HG03460 (cell line): Measurements from ENCODE around the gene ADAMTS1.
"Not testable (repeated sequence)": the region's sequence is repeated elsewhere in the genome, so short reads cannot be mapped to it uniquely, and the experiment has no call there.

ENCODE experiments used
- ATAC-seq: cut with Tn5 transposase; IDR thresholded peaks from one replicate; pipeline ENCODE4 v1.9.1; 2021; ENCODE audit not compliant: unreplicated experiment

Gene ADAMTS1

GRCh38 chr21:26845066-26845758 is at the start of gene ADAMTS1:
TSS of gene ADAMTS1 (minus strand) at chr21:26845409. CDS start at chr21:26844954, 455 bp downstream.
- ATAC-seq: no peak

GRCh38 chr21:26892151-26892550 is 46.9 kb upstream of the ADAMTS1 start:
- ATAC-seq: no peak

DNA sequence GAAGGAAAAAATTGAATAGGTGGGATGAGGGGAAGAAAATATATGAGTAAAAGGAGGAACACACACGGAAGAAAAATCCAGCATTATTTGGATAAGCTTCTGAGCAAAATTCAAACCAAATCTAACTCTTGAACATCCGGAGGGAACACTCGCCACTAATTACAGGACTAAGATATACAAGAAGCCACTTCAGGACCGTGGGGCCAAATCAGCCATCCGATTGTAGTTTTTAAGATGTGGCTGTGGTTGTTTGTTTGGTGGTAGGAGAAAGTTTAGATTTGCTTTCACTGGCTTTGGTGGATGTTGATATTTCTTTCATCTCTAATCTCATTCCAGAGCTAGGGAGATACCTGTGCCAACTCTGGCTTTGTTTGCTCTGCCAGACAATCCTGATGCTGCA is 43.7 kb upstream of the ADAMTS1 start:
- ATAC-seq: no peak

DNA sequence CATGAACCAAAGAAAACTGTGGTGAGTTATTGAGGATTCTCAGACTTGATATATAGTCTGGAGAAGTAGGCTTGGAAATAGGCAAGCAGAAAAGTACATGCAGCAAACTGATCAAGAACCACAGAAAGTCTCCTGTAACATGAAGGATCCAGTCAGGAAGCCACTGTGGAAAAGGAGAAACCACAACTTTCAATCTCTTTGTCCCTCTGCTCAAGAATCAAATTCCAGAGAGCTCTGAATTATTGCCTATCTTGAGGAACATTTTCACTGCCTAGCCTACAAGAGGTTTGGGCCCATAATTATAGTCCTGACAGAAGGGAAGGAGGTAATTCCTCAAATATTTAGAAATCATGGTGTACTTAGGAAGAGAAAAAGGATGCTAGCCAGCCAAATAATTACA is 43.0 kb upstream of the ADAMTS1 start:
- ATAC-seq: no peak

DNA sequence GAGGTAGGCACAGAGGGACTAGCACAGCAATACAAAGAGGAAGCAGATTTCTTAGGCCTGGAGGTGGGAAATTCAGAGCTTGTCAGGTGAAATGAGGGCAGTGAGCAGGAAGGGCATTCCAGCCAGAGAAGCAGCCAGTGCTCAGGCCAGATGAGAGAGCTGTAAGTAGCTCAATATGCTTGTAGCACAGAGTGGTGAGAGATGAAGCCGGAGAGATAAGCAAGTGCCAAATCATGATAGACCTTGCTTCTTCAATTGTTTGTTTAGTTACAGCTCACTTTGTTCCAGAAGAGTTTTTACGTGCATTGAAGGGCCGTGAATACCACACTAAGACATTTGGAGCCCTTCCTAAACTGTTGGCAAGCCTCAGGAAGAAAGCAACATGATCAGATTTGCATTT is 42.0 kb upstream of the ADAMTS1 start:
- ATAC-seq: no peak

DNA sequence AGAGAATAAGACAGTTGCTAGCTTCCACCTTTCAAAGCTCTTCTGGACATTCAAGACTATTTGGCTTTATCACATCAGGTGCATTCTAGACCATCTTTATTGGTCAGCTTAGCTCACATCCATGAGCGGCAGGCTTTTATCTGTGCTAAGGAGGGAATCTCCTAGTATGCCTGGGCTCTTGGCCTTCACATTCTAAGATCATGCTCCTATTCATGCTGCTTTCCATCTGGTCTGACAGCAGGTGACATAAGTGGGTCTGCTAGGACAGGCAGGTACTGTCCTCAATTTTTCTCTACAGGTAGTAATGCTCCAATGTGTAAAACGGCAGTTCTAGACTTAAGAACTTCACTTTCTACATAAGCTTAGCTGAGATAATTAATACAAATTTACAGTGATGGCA is 39.2 kb upstream of the ADAMTS1 start:
- no peak for ATAC-seq

GRCh38 chr21:26883768-26884167 is 38.6 kb upstream of the ADAMTS1 start:
- ATAC-seq: no peak

- ATAC-seq: no peak
Observed at GRCh38 chr21:26881504-26882228, 36.5 kb upstream of the ADAMTS1 start.

DNA sequence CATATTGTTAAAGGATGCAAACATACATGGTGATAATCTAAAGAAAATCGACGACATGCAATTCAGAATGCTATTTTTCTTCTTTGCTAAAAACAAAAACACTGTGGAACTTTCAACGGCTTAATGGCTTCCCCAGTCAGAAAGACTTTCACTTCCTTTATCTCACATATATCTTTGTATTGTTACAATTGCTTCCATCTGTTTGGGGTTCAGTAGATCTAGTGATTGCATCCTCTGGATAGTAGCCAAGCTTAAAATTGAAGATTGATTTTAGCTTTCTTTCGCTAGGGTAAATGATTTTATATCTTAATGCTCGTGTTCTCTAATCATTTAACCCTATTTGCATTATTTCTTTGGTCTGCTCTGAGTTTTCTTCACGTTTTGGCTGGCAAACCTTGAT is 31.8 kb upstream of the ADAMTS1 start:
- ATAC-seq: no peak

- no peak for ATAC-seq
Observed at GRCh38 chr21:26874347-26874746, 29.1 kb upstream of the ADAMTS1 start.

DNA sequence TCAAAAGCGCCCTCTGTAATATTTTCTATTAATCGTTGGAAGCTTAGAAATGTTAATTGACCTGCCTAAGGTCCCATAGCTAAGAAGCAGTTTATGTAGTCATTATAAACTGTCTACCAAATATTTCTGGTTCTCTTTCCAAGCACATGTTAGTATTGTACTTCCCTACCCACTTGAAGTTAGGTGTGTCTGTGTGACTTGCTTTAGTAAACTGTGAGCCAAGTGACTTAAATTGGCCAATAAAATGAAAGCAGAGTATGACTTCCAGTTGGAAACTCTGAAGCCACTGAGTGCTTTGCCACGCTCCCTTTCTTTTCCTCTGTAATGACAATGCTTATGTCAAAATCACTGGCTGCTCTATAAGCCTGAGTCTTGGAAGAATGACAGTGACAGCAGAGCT is 20.6 kb upstream of the ADAMTS1 start:
- no peak for ATAC-seq

GRCh38 chr21:26856871-26857350 is 11.7 kb upstream of the ADAMTS1 start:
- ATAC-seq: not testable (repeated sequence)

- ATAC-seq: not testable (repeated sequence)
Observed at GRCh38 chr21:26854695-26855094, 9.5 kb upstream of the ADAMTS1 start.

- no peak for ATAC-seq
Observed at GRCh38 chr21:26852423-26852822, 7.2 kb upstream of the ADAMTS1 start.

GRCh38 chr21:26851109-26851944 is 6.1 kb upstream of the ADAMTS1 start:
- no peak for ATAC-seq

- ATAC-seq: no peak
Observed at GRCh38 chr21:26850116-26850643, 5.0 kb upstream of the ADAMTS1 start.

DNA sequence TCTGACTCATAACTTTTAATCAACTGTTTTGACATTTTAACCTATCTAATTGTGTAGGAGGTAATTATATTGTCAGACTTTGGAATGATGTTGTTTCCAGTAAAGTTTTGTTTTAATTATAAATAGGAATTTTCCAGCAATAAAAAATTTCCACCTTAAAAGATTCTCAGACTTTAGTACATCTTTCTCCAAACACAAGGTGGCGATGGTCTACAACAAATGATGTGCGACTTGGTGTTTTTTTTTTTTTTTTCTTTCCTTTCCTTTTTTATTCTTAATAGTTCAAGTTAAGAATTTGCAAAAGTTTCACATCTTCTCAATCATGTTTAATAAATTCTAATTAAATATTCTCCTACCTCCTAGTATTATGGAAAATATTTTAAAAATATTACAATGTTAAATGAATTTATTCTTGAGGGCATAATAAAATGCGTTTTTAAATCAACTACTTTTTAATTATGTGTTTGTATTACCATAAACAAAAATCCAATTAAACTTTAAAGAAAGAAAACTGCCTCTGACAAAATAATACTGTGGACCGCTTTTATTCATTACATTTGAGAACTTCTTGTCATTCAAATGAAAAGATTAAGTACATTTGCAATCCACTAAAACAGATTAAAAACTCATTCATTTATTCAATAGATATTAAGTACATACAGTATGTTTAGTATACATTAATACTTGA is 4.4 kb upstream of the ADAMTS1 start:
- ATAC-seq: no peak

DNA sequence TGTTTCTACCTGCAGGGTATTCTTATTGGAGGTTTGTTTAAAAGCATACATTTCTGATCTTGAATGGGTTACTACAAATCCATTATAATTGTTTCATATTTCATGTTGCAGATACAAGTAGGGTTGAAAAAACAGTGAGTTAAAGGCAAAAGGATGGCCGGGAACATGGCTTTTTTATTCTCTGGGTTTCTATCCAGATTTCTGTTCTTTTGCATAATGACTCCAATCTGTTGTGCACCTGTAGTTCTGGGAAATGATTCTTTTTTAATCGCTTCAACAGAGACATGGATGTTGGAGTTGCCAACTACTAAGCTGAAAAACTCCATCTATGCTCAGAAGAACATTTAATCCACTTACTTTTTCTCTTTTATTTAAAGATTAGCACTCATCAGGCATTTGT is 2.7 kb upstream of the ADAMTS1 start:
- ATAC-seq: no peak

DNA sequence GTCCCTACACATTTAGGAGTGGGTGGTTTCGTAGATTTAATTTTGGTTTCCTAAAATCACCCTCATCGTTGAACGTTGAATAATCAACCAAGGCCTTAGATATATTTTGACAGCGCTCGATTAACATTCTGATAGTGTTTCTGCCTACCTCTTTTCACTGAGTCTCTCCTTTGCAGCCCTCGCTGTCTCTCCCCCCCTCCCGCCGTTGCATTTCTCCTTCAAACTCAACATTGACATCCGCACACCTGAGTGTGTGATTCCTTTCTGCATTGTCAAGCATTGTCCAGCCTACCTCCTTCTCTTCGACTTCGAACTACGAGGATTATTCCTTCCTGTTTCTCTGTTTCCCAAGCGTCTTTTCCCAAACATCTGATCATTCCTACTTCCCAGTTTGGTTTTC is 1.8 kb upstream of the ADAMTS1 start:
- ATAC-seq: no peak

GRCh38 chr21:26846036-26846931 is 1.1 kb upstream of the ADAMTS1 start:
- no peak for ATAC-seq
